SK-N-SH (cell line): Measurements from ENCODE around the gene DAB1.

Experiments
- EP300 ChIP-seq, 2 experiments: IDR thresholded peaks; 2 replicates each; pipeline versions ENCODE4 v1.4.0 to v1.6.1; 2012; ENCODE audit warnings: borderline replicate concordance in 1 of 2, low read depth in 1 of 2, low read length in 1 of 2
- JUND ChIP-seq: IDR thresholded peaks from 2 replicates; pipeline ENCODE4 v1.4.0; 2012
- NRF1 ChIP-seq: IDR thresholded peaks from 2 replicates; pipeline ENCODE4 v1.6.1; 2012; ENCODE audit warnings: low read depth, mild to moderate bottlenecking, low read length
- POLR2AphosphoS5 ChIP-seq: IDR thresholded peaks from 2 replicates; pipeline ENCODE4 v1.6.1; 2012; ENCODE audit warnings: low read depth, low read length
- RAD21 ChIP-seq: IDR thresholded peaks from 2 replicates; pipeline ENCODE4 v1.6.1; 2012; ENCODE audit warnings: mild to moderate bottlenecking, low read length
- RFX5 ChIP-seq: IDR thresholded peaks from 2 replicates; pipeline ENCODE4 v1.6.1; 2012; ENCODE audit warnings: mild to moderate bottlenecking, improper control_type of control experiment, low read length
- SIN3A ChIP-seq: IDR thresholded peaks from 2 replicates; pipeline ENCODE4 v1.6.1; 2012; ENCODE audit warnings: low read depth, mild to moderate bottlenecking, low read length, moderate library complexity, borderline replicate concordance
- SMC3 ChIP-seq: IDR thresholded peaks from 2 replicates; pipeline ENCODE4 v1.6.1; 2012; ENCODE audit warnings: low read depth, low read length, improper control_type of control experiment
- TAF1 ChIP-seq: IDR thresholded peaks from 2 replicates; pipeline ENCODE4 v1.6.1; 2012; ENCODE audit warnings: low read depth, mild to moderate bottlenecking, low read length, moderate library complexity, borderline replicate concordance
- TF ChIP-seq, protein P1 (sequence below): fragments of 200-600 bp; sonication (generic); IDR thresholded peaks from 2 replicates; pipeline ENCODE4 v1.6.1; 2017; ENCODE audit warnings: antibody characterized with exemption, mild to moderate bottlenecking, moderate library complexity
- TF ChIP-seq, protein P2 (sequence below): IDR thresholded peaks from 2 replicates; pipeline ENCODE4 v1.4.0; 2012; ENCODE audit warnings: low read depth
- TF ChIP-seq, protein P3 (sequence below): fragments of 150-350 bp; IDR thresholded peaks from 2 replicates; pipeline ENCODE4 v1.6.1; 2017; ENCODE audit warnings: antibody characterized with exemption, low read length, low read depth, borderline replicate concordance

DNA sequence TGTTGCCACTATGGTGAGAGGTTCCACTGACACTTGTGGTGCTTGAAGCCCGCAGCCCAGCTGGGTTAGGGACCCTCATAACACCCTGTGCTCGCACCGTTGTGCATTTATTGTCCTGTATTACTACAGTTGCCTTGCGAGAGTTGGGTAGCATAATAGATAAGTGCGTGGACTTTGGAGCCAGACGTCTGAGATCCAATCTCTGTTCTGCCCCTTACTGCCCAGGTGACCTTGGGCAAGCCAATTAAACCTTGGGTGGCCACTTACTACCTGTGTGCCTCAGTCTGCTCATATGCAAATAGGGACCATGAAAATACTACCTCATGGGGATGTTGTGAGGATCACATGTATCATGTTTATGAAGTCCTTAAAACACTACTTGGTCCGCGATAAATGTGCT lies 471.4 kb downstream of the DAB1 start:
- TF ChIP-seq SMC3 (no peak), RFX5 (no peak), TAF1 (no peak), JUND (no peak), EP300 (IDR thresholded peaks at IDR 0.05; ENCODE audit: borderline replicate concordance in 1 of 2, low read depth in 1 of 2, low read length in 1 of 2) (no peak), POLR2AphosphoS5 (no peak), NRF1 (no peak), SIN3A (no peak), RAD21 (no peak)
- TF ChIP-seq, protein P1, sequence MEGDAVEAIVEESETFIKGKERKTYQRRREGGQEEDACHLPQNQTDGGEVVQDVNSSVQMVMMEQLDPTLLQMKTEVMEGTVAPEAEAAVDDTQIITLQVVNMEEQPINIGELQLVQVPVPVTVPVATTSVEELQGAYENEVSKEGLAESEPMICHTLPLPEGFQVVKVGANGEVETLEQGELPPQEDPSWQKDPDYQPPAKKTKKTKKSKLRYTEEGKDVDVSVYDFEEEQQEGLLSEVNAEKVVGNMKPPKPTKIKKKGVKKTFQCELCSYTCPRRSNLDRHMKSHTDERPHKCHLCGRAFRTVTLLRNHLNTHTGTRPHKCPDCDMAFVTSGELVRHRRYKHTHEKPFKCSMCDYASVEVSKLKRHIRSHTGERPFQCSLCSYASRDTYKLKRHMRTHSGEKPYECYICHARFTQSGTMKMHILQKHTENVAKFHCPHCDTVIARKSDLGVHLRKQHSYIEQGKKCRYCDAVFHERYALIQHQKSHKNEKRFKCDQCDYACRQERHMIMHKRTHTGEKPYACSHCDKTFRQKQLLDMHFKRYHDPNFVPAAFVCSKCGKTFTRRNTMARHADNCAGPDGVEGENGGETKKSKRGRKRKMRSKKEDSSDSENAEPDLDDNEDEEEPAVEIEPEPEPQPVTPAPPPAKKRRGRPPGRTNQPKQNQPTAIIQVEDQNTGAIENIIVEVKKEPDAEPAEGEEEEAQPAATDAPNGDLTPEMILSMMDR = no peak
- TF ChIP-seq, protein P2, sequence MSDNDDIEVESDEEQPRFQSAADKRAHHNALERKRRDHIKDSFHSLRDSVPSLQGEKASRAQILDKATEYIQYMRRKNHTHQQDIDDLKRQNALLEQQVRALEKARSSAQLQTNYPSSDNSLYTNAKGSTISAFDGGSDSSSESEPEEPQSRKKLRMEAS = no peak
- TF ChIP-seq, protein P3, sequence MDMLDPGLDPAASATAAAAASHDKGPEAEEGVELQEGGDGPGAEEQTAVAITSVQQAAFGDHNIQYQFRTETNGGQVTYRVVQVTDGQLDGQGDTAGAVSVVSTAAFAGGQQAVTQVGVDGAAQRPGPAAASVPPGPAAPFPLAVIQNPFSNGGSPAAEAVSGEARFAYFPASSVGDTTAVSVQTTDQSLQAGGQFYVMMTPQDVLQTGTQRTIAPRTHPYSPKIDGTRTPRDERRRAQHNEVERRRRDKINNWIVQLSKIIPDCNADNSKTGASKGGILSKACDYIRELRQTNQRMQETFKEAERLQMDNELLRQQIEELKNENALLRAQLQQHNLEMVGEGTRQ = no peak
